Fibroblast of lung (primary cell): ENCODE results near the gene FAM162A.
"Not testable (repeated sequence)": the region's sequence is repeated elsewhere in the genome, so short reads cannot be mapped to it uniquely, and the experiment has no call there.

Source experiments
- EZH2 ChIP-seq: IDR thresholded peaks from 2 replicates; pipeline ENCODE4 v1.5.1; 2012; ENCODE audit warnings: low read length, control low read depth, mild to moderate bottlenecking; ENCODE audit errors: missing control alignments
- TF ChIP-seq, protein P1 (sequence below), 2 donors: IDR thresholded peaks in 1 of 2; conservative IDR thresholded peaks in 1 of 2; 1 replicate in 1 of 2; 2 replicates in 1 of 2; pipeline ENCODE4 v1.5.1; 2011 to 2012; ENCODE audit warnings: low read length in 2 of 2, control low read depth in 1 of 2, inconsistent platforms in 1 of 2, low read depth in 1 of 2, mild to moderate bottlenecking in 1 of 2

DNA sequence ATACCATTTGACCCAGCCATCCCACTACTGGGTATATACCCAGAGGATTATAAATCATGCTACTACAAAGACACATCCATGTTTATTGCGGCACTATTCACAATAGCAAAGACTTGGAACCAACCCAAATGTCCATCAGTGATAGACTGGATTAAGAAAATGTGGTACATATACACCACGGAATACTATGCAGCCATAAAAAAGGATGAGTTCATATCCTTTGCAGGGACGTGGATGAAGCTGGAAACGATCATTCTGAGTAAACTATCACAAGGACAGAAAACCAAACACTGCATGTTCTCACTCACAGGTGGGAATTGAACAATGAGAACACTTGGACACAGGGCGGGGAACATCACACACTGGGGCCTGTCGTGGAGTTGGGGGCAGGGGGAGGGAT is 64.2 kb downstream of the FAM162A start:
- TF ChIP-seq, protein P1, sequence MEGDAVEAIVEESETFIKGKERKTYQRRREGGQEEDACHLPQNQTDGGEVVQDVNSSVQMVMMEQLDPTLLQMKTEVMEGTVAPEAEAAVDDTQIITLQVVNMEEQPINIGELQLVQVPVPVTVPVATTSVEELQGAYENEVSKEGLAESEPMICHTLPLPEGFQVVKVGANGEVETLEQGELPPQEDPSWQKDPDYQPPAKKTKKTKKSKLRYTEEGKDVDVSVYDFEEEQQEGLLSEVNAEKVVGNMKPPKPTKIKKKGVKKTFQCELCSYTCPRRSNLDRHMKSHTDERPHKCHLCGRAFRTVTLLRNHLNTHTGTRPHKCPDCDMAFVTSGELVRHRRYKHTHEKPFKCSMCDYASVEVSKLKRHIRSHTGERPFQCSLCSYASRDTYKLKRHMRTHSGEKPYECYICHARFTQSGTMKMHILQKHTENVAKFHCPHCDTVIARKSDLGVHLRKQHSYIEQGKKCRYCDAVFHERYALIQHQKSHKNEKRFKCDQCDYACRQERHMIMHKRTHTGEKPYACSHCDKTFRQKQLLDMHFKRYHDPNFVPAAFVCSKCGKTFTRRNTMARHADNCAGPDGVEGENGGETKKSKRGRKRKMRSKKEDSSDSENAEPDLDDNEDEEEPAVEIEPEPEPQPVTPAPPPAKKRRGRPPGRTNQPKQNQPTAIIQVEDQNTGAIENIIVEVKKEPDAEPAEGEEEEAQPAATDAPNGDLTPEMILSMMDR (conservative IDR thresholded peaks at IDR 0.05 in 1 of 2, IDR thresholded peaks at IDR 0.05 in 1 of 2; ENCODE audit: low read depth in 1 of 2, low read length in 2 of 2) = not testable (repeated sequence)
- not testable (repeated sequence) for TF ChIP-seq EZH2
